Neural progenitor cell (in vitro differentiated cells): ENCODE results near the gene PCCA. TPM values are rescaled to one million over a fixed set of nuclear protein-coding genes. Genes with fewer than 3 reads are reported as not detected.
A peak's percentile ranks its signal among the peaks of the same experiment; 100 is the strongest.
"Not testable (repeated sequence)": the region's sequence is repeated elsewhere in the genome, so short reads cannot be mapped to it uniquely, and the experiment has no call there.

ENCODE experiments used
- DNase-seq: peaks from one replicate; pipeline ENCODE4 v3.0.0-alpha.2; 2016; ENCODE audit warnings: low spot score
- H2AFZ ChIP-seq: fragments of 200-600 bp; sonication (generic); replicated peaks from 2 replicates; pipeline ENCODE4 v1.6.1; 2016; ENCODE audit warnings: antibody characterized with exemption
- H3F3A ChIP-seq: fragments of 200-600 bp; sonication (generic); 2 replicates; pipeline ENCODE4 v1.6.1; 2016; ENCODE audit warnings: antibody characterized with exemption, low read depth
- H3K27ac ChIP-seq: fragments of 200-600 bp; sonication (generic); 2 replicates; pipeline ENCODE4 v1.5.1; 2016; ENCODE audit warnings: mild to moderate bottlenecking
- H3K27me3 ChIP-seq: fragments of 200-600 bp; sonication (generic); 2 replicates; pipeline ENCODE4 v1.6.1; 2016; ENCODE audit warnings: mild to moderate bottlenecking, moderate library complexity
- H3K36me3 ChIP-seq: fragments of 200-600 bp; sonication (generic); 2 replicates; pipeline ENCODE4 v1.5.1; 2016
- H3K4me1 ChIP-seq: fragments of 200-600 bp; sonication (generic); 2 replicates; pipeline ENCODE4 v1.6.1; 2016; ENCODE audit warnings: mixed run types
- H3K4me2 ChIP-seq: fragments of 200-600 bp; sonication (generic); 2 replicates; pipeline ENCODE4 v1.6.1; 2016
- H3K4me3 ChIP-seq: fragments of 200-600 bp; sonication (generic); 2 replicates; pipeline ENCODE4 v1.5.1; 2016
- H3K79me2 ChIP-seq: fragments of 200-600 bp; sonication (generic); 2 replicates; pipeline ENCODE4 v1.6.1; 2016; ENCODE audit warnings: low read depth
- H3K9ac ChIP-seq: fragments of 200-600 bp; sonication (generic); 2 replicates; pipeline ENCODE4 v1.6.1; 2016
- H3K9me3 ChIP-seq: fragments of 200-600 bp; sonication (generic); 2 replicates; pipeline ENCODE4 v1.5.1; 2016; ENCODE audit warnings: low read depth
- H4K20me1 ChIP-seq: fragments of 200-600 bp; sonication (generic); 2 replicates; pipeline ENCODE4 v1.6.1; 2016; ENCODE audit warnings: low read depth
- H3K27ac Mint-ChIP-seq: 3 replicates; pipeline ENCODE4 v1.8.0; 2021; ENCODE audit warnings: mixed read lengths
- H3K27me3 Mint-ChIP-seq: 2 replicates; pipeline ENCODE4 v1.8.0; 2022; ENCODE audit warnings: low read depth, mild to moderate bottlenecking, inconsistent platforms, moderate library complexity, mixed read lengths; ENCODE audit not compliant: insufficient read depth
- H3K36me3 Mint-ChIP-seq: 3 replicates; pipeline ENCODE4 v1.8.0; 2021; ENCODE audit warnings: mixed read lengths
- H3K4me1 Mint-ChIP-seq: 3 replicates; pipeline ENCODE4 v1.8.0; 2021; ENCODE audit warnings: mixed read lengths
- H3K4me3 Mint-ChIP-seq: 3 replicates; pipeline ENCODE4 v1.8.0; 2021; ENCODE audit warnings: mild to moderate bottlenecking, moderate library complexity, mixed read lengths
- H3K9me3 Mint-ChIP-seq: 3 replicates; pipeline ENCODE4 v1.8.0; 2020; ENCODE audit warnings: mixed read lengths
- CTCF ChIP-seq: fragments of 200-600 bp; sonication (generic); IDR thresholded peaks from 2 replicates; pipeline ENCODE4 v1.5.1; 2017; ENCODE audit warnings: antibody characterized with exemption, mild to moderate bottlenecking
- EZH2 ChIP-seq: fragments of 200-600 bp; sonication (generic); IDR thresholded peaks from 2 replicates; pipeline ENCODE4 v1.6.1; 2017; ENCODE audit warnings: antibody characterized with exemption, mild to moderate bottlenecking, moderate library complexity
- EZH2phosphoT487 ChIP-seq: fragments of 200-600 bp; sonication (generic); IDR thresholded peaks from 2 replicates; pipeline ENCODE4 v1.6.1; 2017; ENCODE audit warnings: antibody characterized with exemption
- total RNA-seq: library from RNA; depleted of rRNA; stranded (reverse); fragments of >200 nt; gene quantifications from 2 replicates; pipeline ENCODE4 v1.2.3, GENCODE V29; 2015; ENCODE audit warnings: low replicate concordance

The PCCA gene
- total RNA-seq, 1 donor from 2014 or later: 60.6 TPM

GRCh38 chr13:100522618-100523309, 433.9 kb downstream of the PCCA start:
- no peaks in the 10 kb centered on the region for H4K20me1 ChIP-seq
- no peak overlapping the region for H3K4me3 ChIP-seq
- no peak overlapping the region for H2AFZ ChIP-seq
- peak overlapping the region; percentile 69 for H3K27ac Mint-ChIP-seq
- H3K4me3 Mint-ChIP-seq: no peak overlapping the region
- H3K9me3 Mint-ChIP-seq: no peaks in the 10 kb centered on the region
- peaks cover 6% of the 10 kb centered on the region for H3K36me3 Mint-ChIP-seq
- H3K27ac ChIP-seq: no peak overlapping the region
- no peak overlapping the region for H3K9ac ChIP-seq
- no peak for DNase-seq
- H3K27me3 ChIP-seq: no peaks in the 10 kb centered on the region
- peaks cover 11% of the 10 kb centered on the region for H3F3A ChIP-seq
- no peaks in the 10 kb centered on the region for H3K9me3 ChIP-seq
- no peaks in the 10 kb centered on the region for H3K36me3 ChIP-seq
- H3K79me2 ChIP-seq: no peaks in the 10 kb centered on the region
- H3K4me1 Mint-ChIP-seq: peaks cover 45% of the 10 kb centered on the region
- H3K4me2 ChIP-seq: no peak overlapping the region
- H3K4me1 ChIP-seq: peaks cover 29% of the 10 kb centered on the region
- peaks cover 5% of the 10 kb centered on the region for H3K27me3 Mint-ChIP-seq
- TF ChIP-seq CTCF: no peak

DNA sequence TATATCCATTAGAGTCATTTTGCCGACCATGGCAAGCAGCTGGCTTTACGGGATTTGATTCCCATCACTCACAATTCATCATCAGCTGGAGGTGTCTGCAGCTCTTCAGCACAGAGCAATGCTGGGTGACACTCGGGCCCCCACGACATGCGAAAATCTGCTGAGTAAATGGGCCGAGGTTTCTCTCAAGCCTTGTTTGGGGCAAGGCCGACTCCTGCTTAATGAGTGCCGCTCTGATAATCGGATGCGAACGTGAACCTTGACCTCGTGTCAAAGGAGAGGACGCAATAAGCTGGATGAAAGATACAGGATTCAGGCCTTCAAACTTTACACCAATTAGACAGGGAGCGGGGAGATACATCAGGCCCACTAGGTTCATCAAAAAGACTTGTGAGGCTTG, 434.5 kb downstream of the PCCA start:
- peaks cover 9% of the 10 kb centered on the region for H3K36me3 Mint-ChIP-seq
- Histone ChIP-seq H3K27ac (no peak overlapping the region), H3K4me1 (peaks cover 25% of the 10 kb centered on the region), H3F3A (peaks cover 11% of the 10 kb centered on the region), H3K27me3 (no peaks in the 10 kb centered on the region), H3K4me3 (no peak overlapping the region), H3K36me3 (no peaks in the 10 kb centered on the region), H2AFZ (no peak overlapping the region), H4K20me1 (no peaks in the 10 kb centered on the region), H3K9me3 (no peaks in the 10 kb centered on the region), H3K79me2 (no peaks in the 10 kb centered on the region), H3K4me2 (no peak overlapping the region), H3K9ac (no peak overlapping the region)
- H3K27me3 Mint-ChIP-seq: peaks cover 5% of the 10 kb centered on the region
- H3K4me3 Mint-ChIP-seq: no peak overlapping the region
- no peak for TF ChIP-seq EZH2phosphoT487
- no peak for TF ChIP-seq EZH2
- TF ChIP-seq CTCF: no peak
- H3K27ac Mint-ChIP-seq: peak overlapping the region; percentile 69
- DNase-seq: no peak
- H3K9me3 Mint-ChIP-seq: no peaks in the 10 kb centered on the region
- peaks cover 41% of the 10 kb centered on the region for H3K4me1 Mint-ChIP-seq

GRCh38 chr13:100523981-100524386, 435.1 kb downstream of the PCCA start:
- TF ChIP-seq EZH2phosphoT487 (no peak), CTCF (no peak), EZH2 (no peak)
- Histone ChIP-seq H3K9me3 (no peaks in the 10 kb centered on the region), H3K36me3 (no peaks in the 10 kb centered on the region), H3K4me1 (peaks cover 25% of the 10 kb centered on the region), H4K20me1 (no peaks in the 10 kb centered on the region), H2AFZ (no peak overlapping the region), H3K79me2 (no peaks in the 10 kb centered on the region), H3K27me3 (no peaks in the 10 kb centered on the region), H3K9ac (no peak overlapping the region), H3K4me2 (no peak overlapping the region), H3K4me3 (no peak overlapping the region), H3K27ac (no peak overlapping the region), H3F3A (peaks cover 11% of the 10 kb centered on the region)
- Mint-ChIP-seq H3K9me3 (no peaks in the 10 kb centered on the region), H3K27me3 (peaks cover 5% of the 10 kb centered on the region), H3K4me3 (no peak overlapping the region), H3K27ac (no peak overlapping the region), H3K36me3 (peaks cover 12% of the 10 kb centered on the region), H3K4me1 (peaks cover 44% of the 10 kb centered on the region)
- DNase-seq: no peak

GRCh38 chr13:100524688-100525087, 435.8 kb downstream of the PCCA start:
- peaks cover 25% of the 10 kb centered on the region for H3K4me1 ChIP-seq
- not testable (repeated sequence) for H3K4me2 ChIP-seq, H3K4me3 ChIP-seq, DNase-seq, H3K9me3 Mint-ChIP-seq, H3K36me3 ChIP-seq, H3K27ac ChIP-seq, H2AFZ ChIP-seq, H3K9me3 ChIP-seq, H3K9ac ChIP-seq, H4K20me1 ChIP-seq, H3K4me3 Mint-ChIP-seq, H3K27me3 Mint-ChIP-seq, H3K27me3 ChIP-seq, H3K79me2 ChIP-seq
- peaks cover 18% of the 10 kb centered on the region for H3K36me3 Mint-ChIP-seq
- H3K4me1 Mint-ChIP-seq: peaks cover 50% of the 10 kb centered on the region
- peak overlapping the region; percentile 8 for H3K27ac Mint-ChIP-seq
- peaks cover 11% of the 10 kb centered on the region for H3F3A ChIP-seq
